Amniotic epithelial cell (primary cell): ENCODE measurements around the gene LAMA3.

Experiments used
- DNase-seq: peaks from one replicate; pipeline ENCODE4 v3.0.0-alpha.2; 2010; ENCODE audit warnings: low read depth

Gene LAMA3

GRCh38 chr18:23779696-23780303, 90.5 kb downstream of the LAMA3 start:
- DNase-seq: peak; percentile 92

- DNase-seq: peak; percentile 82
Measured at GRCh38 chr18:23784832-23785245, 95.6 kb downstream of the LAMA3 start.

- DNase-seq: no peak
Measured at GRCh38 chr18:23793051-23793450, 103.8 kb downstream of the LAMA3 start.

- DNase-seq: no peak
Measured at GRCh38 chr18:23793985-23794867, 105.0 kb downstream of the LAMA3 start.

GRCh38 chr18:23798249-23798648, 109.0 kb downstream of the LAMA3 start:
- peak; percentile 56 for DNase-seq

- DNase-seq: peak; percentile 40
Measured at GRCh38 chr18:23798824-23799223, 109.6 kb downstream of the LAMA3 start.

- no peak for DNase-seq
Measured at GRCh38 chr18:23799540-23799939, 110.3 kb downstream of the LAMA3 start.

GRCh38 chr18:23800902-23801301, 111.6 kb downstream of the LAMA3 start:
- DNase-seq: no peak

- no peak for DNase-seq
Measured at GRCh38 chr18:23802817-23803216, 113.6 kb downstream of the LAMA3 start.

GRCh38 chr18:23803755-23804154, 114.5 kb downstream of the LAMA3 start:
- peak; percentile 39 for DNase-seq

- no peak for DNase-seq
Measured at GRCh38 chr18:23805898-23806297, 116.6 kb downstream of the LAMA3 start.

GRCh38 chr18:23809415-23809814, 120.2 kb downstream of the LAMA3 start:
- DNase-seq: no peak

- DNase-seq: no peak
Measured at GRCh38 chr18:23810396-23810795, 121.1 kb downstream of the LAMA3 start.

- no peak for DNase-seq
Measured at GRCh38 chr18:23811176-23811575, 121.9 kb downstream of the LAMA3 start.

GRCh38 chr18:23812546-23813440, 123.5 kb downstream of the LAMA3 start:
- peak; percentile 36 for DNase-seq

GRCh38 chr18:23814991-23815614, 125.8 kb downstream of the LAMA3 start:
- DNase-seq: no peak

GRCh38 chr18:23816021-23816420, 126.8 kb downstream of the LAMA3 start:
- DNase-seq: no peak

- DNase-seq: no peak
Measured at GRCh38 chr18:23816740-23817139, 127.5 kb downstream of the LAMA3 start.

GRCh38 chr18:23819001-23819400, 129.7 kb downstream of the LAMA3 start:
- no peak for DNase-seq

- DNase-seq: no peak
Measured at GRCh38 chr18:23822590-23823385, 133.5 kb downstream of the LAMA3 start.

- DNase-seq: no peak
Measured at GRCh38 chr18:23824240-23824639, 135.0 kb downstream of the LAMA3 start.
